A172 (cell line): ENCODE measurements around the gene SHPK. TPM values are rescaled to one million over a fixed set of nuclear protein-coding genes. Genes with fewer than 3 reads are reported as not detected.

Experiments used
- total RNA-seq: library from RNA; depleted of rRNA; stranded (reverse); fragments of >200 nt; shearing (Covaris generic); gene quantifications from 2 replicates; pipeline ENCODE4 v1.2.3, GENCODE V29; 2014; rRNA removed

SHPK gene
- total RNA-seq, 1 experiment from 2014 or later = 27.6 TPM

Other genes with a start within 250 kb of the SHPK start
- not detected in 2 replicates for gene OR3A2, start 249.9 kb downstream of the SHPK start, total RNA-seq
- gene OR1E1, start 237.8 kb downstream of the SHPK start, total RNA-seq = not detected in 2 replicates
- not detected in 2 replicates for gene OR3A3, start 224.9 kb downstream of the SHPK start, total RNA-seq
- not detected in 2 replicates for gene OR1E2, start 202.4 kb downstream of the SHPK start, total RNA-seq
- not detected in 2 replicates for gene SPATA22, start 164.4 kb downstream of the SHPK start, total RNA-seq
- gene ASPA, start 160.3 kb downstream of the SHPK start, total RNA-seq = 0.09 TPM in 1 of 2 replicates, not detected in the other
- 1.2 and 1.8 TPM in 2 replicates for gene TRPV3, start 78.4 kb downstream of the SHPK start, total RNA-seq
- 0.79 and 1.0 TPM in 2 replicates for gene TRPV1, start 26.8 kb downstream of the SHPK start, total RNA-seq
- gene CTNS, start 510 bp upstream of the SHPK start, total RNA-seq = 36.0 and 37.8 TPM in 2 replicates
- 360 and 391 TPM in 2 replicates for gene TAX1BP3, start 32.3 kb upstream of the SHPK start, total RNA-seq
- gene EMC6, start 32.6 kb upstream of the SHPK start, total RNA-seq = 43.4 and 66.8 TPM in 2 replicates
- gene P2RX5, start 59.9 kb upstream of the SHPK start, total RNA-seq = 32.7 and 35.4 TPM in 2 replicates
- 20.5 and 22.6 TPM in 2 replicates for gene HASPIN, start 87.7 kb upstream of the SHPK start, total RNA-seq
- 70.5 and 88.5 TPM in 2 replicates for gene ITGAE, start 164.9 kb upstream of the SHPK start, total RNA-seq
- 22.1 and 28.1 TPM in 2 replicates for gene NCBP3, start 210.0 kb upstream of the SHPK start, total RNA-seq